ENCODE results near the gene ZNF132.

DNA sequence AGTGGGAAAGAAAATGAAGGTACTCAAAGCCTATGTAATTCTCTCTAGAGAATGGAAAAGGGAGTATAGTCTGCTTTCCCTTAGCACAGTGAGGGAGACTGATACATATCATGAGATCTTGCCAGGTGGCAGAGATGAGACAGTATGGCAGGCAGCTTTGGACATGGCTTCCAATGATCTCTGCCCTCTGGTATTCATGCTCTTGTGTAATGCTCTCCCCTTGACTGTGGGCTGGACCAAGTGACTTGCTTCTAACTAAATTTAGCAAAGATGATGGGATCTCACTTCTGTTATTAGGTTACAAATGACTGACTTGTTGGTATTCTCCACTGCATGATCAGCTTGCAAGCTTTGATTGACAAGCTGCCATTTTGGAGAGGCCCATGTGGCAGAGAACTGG is 10.2 kb downstream of the ZNF132 start:
- TF ChIP-seq, protein P1, sequence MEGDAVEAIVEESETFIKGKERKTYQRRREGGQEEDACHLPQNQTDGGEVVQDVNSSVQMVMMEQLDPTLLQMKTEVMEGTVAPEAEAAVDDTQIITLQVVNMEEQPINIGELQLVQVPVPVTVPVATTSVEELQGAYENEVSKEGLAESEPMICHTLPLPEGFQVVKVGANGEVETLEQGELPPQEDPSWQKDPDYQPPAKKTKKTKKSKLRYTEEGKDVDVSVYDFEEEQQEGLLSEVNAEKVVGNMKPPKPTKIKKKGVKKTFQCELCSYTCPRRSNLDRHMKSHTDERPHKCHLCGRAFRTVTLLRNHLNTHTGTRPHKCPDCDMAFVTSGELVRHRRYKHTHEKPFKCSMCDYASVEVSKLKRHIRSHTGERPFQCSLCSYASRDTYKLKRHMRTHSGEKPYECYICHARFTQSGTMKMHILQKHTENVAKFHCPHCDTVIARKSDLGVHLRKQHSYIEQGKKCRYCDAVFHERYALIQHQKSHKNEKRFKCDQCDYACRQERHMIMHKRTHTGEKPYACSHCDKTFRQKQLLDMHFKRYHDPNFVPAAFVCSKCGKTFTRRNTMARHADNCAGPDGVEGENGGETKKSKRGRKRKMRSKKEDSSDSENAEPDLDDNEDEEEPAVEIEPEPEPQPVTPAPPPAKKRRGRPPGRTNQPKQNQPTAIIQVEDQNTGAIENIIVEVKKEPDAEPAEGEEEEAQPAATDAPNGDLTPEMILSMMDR (IDR thresholded peaks at IDR 0.05), result no peak
- no peak for TF ChIP-seq POLR2A (IDR thresholded peaks at IDR 0.05)

Measured in uterus (tissue), 2 donors.